HCT116 (cell line): ENCODE measurements around the gene INCA1. TPM values are rescaled to one million over a fixed set of nuclear protein-coding genes. Genes with fewer than 3 reads are reported as not detected.
A peak's percentile ranks its signal among the peaks of the same experiment; 100 is the strongest.

ENCODE experiments used
- ATAC-seq: fragments of 200-7000 bp; cut with Tn5 transposase; 2 replicates; pipeline ENCODE4 v1.9.1; 2020; ENCODE audit warnings: mild to moderate bottlenecking, moderate library complexity
- BruUV-seq: library from RNA; stranded (reverse); fragments of 400-500 nt; replicated peaks from 2 replicates; lab custom pipeline; 2021; lab: Mats Ljungman, UMichigan
- CTCF ChIA-PET: fragments of 300-600 bp; sonication (Branson Sonifier 250); formaldehyde crosslinking; loops from one replicate; lab custom pipeline; 2021; ENCODE audit warnings: antibody characterized with exemption; lab: Charles Lee
- POLR2A ChIA-PET: fragments of 300-600, 350-600 bp; sonication (Branson Sonifier 250); formaldehyde crosslinking; loops from one replicate; lab custom pipeline; 2021; ENCODE audit warnings: antibody characterized with exemption; lab: Charles Lee
- RAD21 ChIA-PET, 2 experiments: fragments of 300-600 bp; sonication (Branson Sonifier 250); formaldehyde crosslinking; loops; one replicate each; lab custom pipeline; 2023; ENCODE audit warnings: low total read pairs in 2 of 2; ENCODE audit not compliant: uncharacterized antibody in 2 of 2, unreplicated experiment in 2 of 2, low non-redundant PET in 1 of 2; lab: Charles Lee
- DNase-seq: peaks from one replicate; pipeline ENCODE4 v3.0.0-alpha.2; 2010; ENCODE audit warnings: low read depth, low spot score
- H2AFZ ChIP-seq: fragments of 200-600 bp; shearing (Covaris generic), sonication (generic); 2 replicates; pipeline ENCODE4 v1.6.1; 2017; ENCODE audit warnings: low read depth, mixed run types, mixed read lengths, antibody characterized with exemption, low read length; ENCODE audit not compliant: poor library complexity, severe bottlenecking
- H3K27ac ChIP-seq: 2 replicates; pipeline ENCODE4 v1.5.1; 2012; ENCODE audit warnings: low read depth, low read length
- H3K27me3 ChIP-seq: fragments of 200-600 bp; sonication (generic); 2 replicates; pipeline ENCODE4 v1.6.1; 2016; ENCODE audit warnings: mixed run types, low read length, mixed read lengths; ENCODE audit not compliant: insufficient read depth
- H3K36me3 ChIP-seq, 2 experiments: fragments of 200-500 bp in 1 of 2; fragments of 200-600 bp in 1 of 2; sonication (Bioruptor generic) in 1 of 2; sonication (generic) in 1 of 2; 2 replicates each; pipeline versions ENCODE4 v1.5.1 to v1.6.1; 2014 to 2016; ENCODE audit warnings: low read length in 2 of 2, inconsistent platforms in 1 of 2, mixed read lengths in 1 of 2, mixed run types in 1 of 2; ENCODE audit not compliant: insufficient read depth in 2 of 2, control insufficient read depth in 1 of 2
- H3K4me1 ChIP-seq, 2 experiments: fragments of 200-600 bp in 1 of 2; sonication (generic) in 1 of 2; 2 replicates each; pipeline versions ENCODE4 v1.5.1 to v1.6.1; 2012 to 2017; ENCODE audit warnings: low read length in 2 of 2, inconsistent platforms in 1 of 2, mild to moderate bottlenecking in 1 of 2, mixed read lengths in 1 of 2, mixed run types in 1 of 2, moderate library complexity in 1 of 2; ENCODE audit not compliant: insufficient read depth in 2 of 2, control insufficient read depth in 1 of 2
- H3K4me2 ChIP-seq: fragments of 200-600 bp; sonication (generic); 2 replicates; pipeline ENCODE4 v1.6.1; 2017; ENCODE audit warnings: mixed run types, low read length, mixed read lengths
- H3K4me3 ChIP-seq, 2 experiments: fragments of 200-600 bp in 1 of 2; sonication (generic) in 1 of 2; replicated peaks in 1 of 2; 2 replicates each; pipeline ENCODE4 v1.5.1; 2011 to 2016; ENCODE audit warnings: low read length in 2 of 2, control low read depth in 1 of 2, low read depth in 1 of 2, mild to moderate bottlenecking in 1 of 2, mixed read lengths in 1 of 2, mixed run types in 1 of 2
- H3K79me2 ChIP-seq: fragments of 200-600 bp; sonication (generic); 2 replicates; pipeline ENCODE4 v1.6.1; 2017; ENCODE audit warnings: mild to moderate bottlenecking, mixed run types, low read length, moderate library complexity, mixed read lengths; ENCODE audit not compliant: insufficient read depth
- H3K9ac ChIP-seq: fragments of 200-600 bp; sonication (generic); 2 replicates; pipeline ENCODE4 v1.6.1; 2016; ENCODE audit warnings: low read length, mixed read lengths
- H3K9me2 ChIP-seq: fragments of 200-600 bp; sonication (generic), shearing (Covaris generic); 2 replicates; pipeline ENCODE4 v1.6.1; 2017; ENCODE audit warnings: mixed run types, mild to moderate bottlenecking, moderate library complexity; ENCODE audit not compliant: insufficient read depth
- H3K9me3 ChIP-seq, 2 experiments: fragments of 200-500 bp in 1 of 2; fragments of 200-600 bp in 1 of 2; sonication (Bioruptor generic) in 1 of 2; sonication (generic) in 1 of 2; 2 replicates each; pipeline ENCODE4 v1.6.1; 2014 to 2017; ENCODE audit warnings: low read length in 2 of 2, mixed read lengths in 2 of 2, inconsistent platforms in 1 of 2, low read depth in 1 of 2, mild to moderate bottlenecking in 1 of 2, mixed run types in 1 of 2, moderate library complexity in 1 of 2; ENCODE audit not compliant: control insufficient read depth in 1 of 2, insufficient read depth in 1 of 2
- H4K20me1 ChIP-seq: fragments of 200-600 bp; sonication (generic), shearing (Covaris generic); 2 replicates; pipeline ENCODE4 v1.6.1; 2017; ENCODE audit warnings: mixed run types, mild to moderate bottlenecking, moderate library complexity; ENCODE audit not compliant: insufficient read depth
- CEBPB ChIP-seq: IDR thresholded peaks from 2 replicates; pipeline ENCODE4 v1.6.1; 2012; ENCODE audit warnings: low read depth
- EGR1 ChIP-seq: IDR thresholded peaks from 2 replicates; pipeline ENCODE4 v1.6.1; 2012; ENCODE audit warnings: low read depth
- ELF1 ChIP-seq: IDR thresholded peaks from 2 replicates; pipeline ENCODE4 v1.6.1; 2012; ENCODE audit warnings: low read depth, borderline replicate concordance
- EZH2 ChIP-seq: fragments of 200-600 bp; sonication (generic); IDR thresholded peaks from 2 replicates; pipeline ENCODE4 v1.6.1; 2017; ENCODE audit warnings: antibody characterized with exemption, mixed run types
- EZH2phosphoT487 ChIP-seq: fragments of 200-600 bp; IDR thresholded peaks from 2 replicates; pipeline ENCODE4 v1.6.1; 2018; ENCODE audit warnings: antibody characterized with exemption, borderline replicate concordance
- FOSL1 ChIP-seq: IDR thresholded peaks from 2 replicates; pipeline ENCODE4 v1.6.1; 2012; ENCODE audit warnings: low read depth
- JUND ChIP-seq: IDR thresholded peaks from 2 replicates; pipeline ENCODE4 v1.6.1; 2012
- POLR2A ChIP-seq: IDR thresholded peaks from 2 replicates; pipeline ENCODE4 v1.7.0; 2011; ENCODE audit warnings: borderline replicate concordance; ENCODE audit not compliant: insufficient read depth, insufficient read length; ENCODE audit errors: extremely low read depth
- POLR2AphosphoS5 ChIP-seq: IDR thresholded peaks from 2 replicates; pipeline ENCODE4 v1.6.1; 2011; ENCODE audit warnings: mild to moderate bottlenecking, low read depth, low read length, moderate library complexity
- RAD21 ChIP-seq: IDR thresholded peaks from 2 replicates; pipeline ENCODE4 v1.6.1; 2012; ENCODE audit warnings: low read depth, mild to moderate bottlenecking
- SIN3A ChIP-seq: IDR thresholded peaks from 2 replicates; pipeline ENCODE4 v1.6.1; 2012; ENCODE audit warnings: low read depth
- SP1 ChIP-seq: IDR thresholded peaks from 2 replicates; pipeline ENCODE4 v1.6.1; 2012; ENCODE audit warnings: low read depth
- TCF7L2 ChIP-seq: IDR thresholded peaks from 2 replicates; pipeline ENCODE4 v1.7.0; 2011; ENCODE audit warnings: borderline replicate concordance, inconsistent platforms; ENCODE audit not compliant: insufficient read depth, insufficient read length; ENCODE audit errors: extremely low read depth
- ZNF274 ChIP-seq: fragments of 200-500 bp; sonication (Bioruptor generic); IDR thresholded peaks from 2 replicates; pipeline ENCODE4 v1.6.1; 2014; ENCODE audit warnings: mild to moderate bottlenecking, low read depth, low read length, inconsistent platforms
- intact Hi-C: fragments of 100-400 bp; cut with micrococcal nuclease; formaldehyde crosslinking; loops from 2 replicates; pipeline ENCODE4 v1.10.0; 2022
- total RNA-seq: library from RNA; stranded (reverse); gene quantifications from one replicate; pipeline ENCODE4 v1.2.1, GENCODE V29; 2021; ENCODE audit not compliant: unreplicated experiment
- TF ChIP-seq, protein P1 (sequence below): IDR thresholded peaks from 2 replicates; pipeline ENCODE4 v1.6.1; 2012; ENCODE audit warnings: low read depth
- TF ChIP-seq, protein P2 (sequence below): IDR thresholded peaks from 2 replicates; pipeline ENCODE4 v1.6.1; 2011; ENCODE audit warnings: mild to moderate bottlenecking, low read length, moderate library complexity; ENCODE audit not compliant: insufficient replicate concordance; ENCODE audit errors: extremely low read depth
- TF ChIP-seq, protein P3 (sequence below): IDR thresholded peaks from 2 replicates; pipeline ENCODE4 v1.6.1; 2012
- TF ChIP-seq, protein P4 (sequence below): IDR thresholded peaks from 2 replicates; pipeline ENCODE4 v1.6.1; 2012
- TF ChIP-seq, protein P5 (sequence below), 3 experiments: fragments of 200-600 bp in 1 of 3; sonication (generic) in 1 of 3; IDR thresholded peaks in 2 of 3; conservative IDR thresholded peaks in 1 of 3; 2 replicates each; pipeline ENCODE4 v1.5.1; 2012 to 2017; ENCODE audit warnings: low read depth in 2 of 3, low read length in 2 of 3, antibody characterized with exemption in 1 of 3, borderline replicate concordance in 1 of 3, control low read depth in 1 of 3, mild to moderate bottlenecking in 1 of 3, mixed read lengths in 1 of 3, mixed run types in 1 of 3, moderate library complexity in 1 of 3; ENCODE audit not compliant: insufficient read depth in 1 of 3

The INCA1 gene
- total RNA-seq, 1 experiment from 2014 or later = 0.74 TPM

DNA sequence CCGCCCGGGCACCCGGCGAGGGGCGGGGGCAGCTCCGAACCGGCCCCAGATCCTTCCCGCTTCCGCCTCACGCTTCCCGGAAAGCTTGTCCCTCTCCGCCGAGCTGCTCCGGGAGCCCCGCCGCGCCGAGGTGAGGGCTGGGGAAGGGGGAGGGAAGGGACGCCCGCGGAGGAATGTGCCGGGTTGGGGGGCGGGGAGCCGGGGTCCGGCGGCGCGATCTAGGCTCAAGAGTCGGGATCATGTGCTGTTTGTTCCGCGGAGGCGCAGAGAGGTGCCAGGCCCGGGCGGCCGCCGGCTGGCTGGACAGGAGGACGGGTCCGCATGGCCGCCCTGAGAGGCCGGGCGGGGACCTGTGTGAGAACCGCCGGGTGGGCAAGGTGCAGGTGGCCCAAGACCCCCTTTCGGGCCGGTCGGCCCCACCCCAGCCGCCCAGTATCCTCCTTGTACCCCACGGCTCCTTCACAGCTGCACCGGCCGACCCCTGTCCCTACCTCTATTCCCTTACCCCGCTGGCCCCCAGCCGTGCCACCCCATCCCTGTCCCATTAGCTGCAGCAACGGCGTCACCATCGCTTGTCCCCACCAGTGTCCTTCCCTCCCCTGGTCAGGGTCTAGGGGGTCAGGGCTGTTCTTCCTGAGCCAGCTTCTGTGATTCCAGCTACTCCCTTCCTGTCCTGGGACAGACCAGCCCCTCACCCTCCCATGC is 857 bp upstream of the INCA1 start:
- no peak overlapping the region for H2AFZ ChIP-seq
- H3K9me2 ChIP-seq = no peaks in the 10 kb centered on the region
- H3K79me2 ChIP-seq = peaks cover 34% of the 10 kb centered on the region
- BruUV-seq = no TSS peak
- H3K9me3 ChIP-seq = no peaks in the 10 kb centered on the region
- H3K4me3 ChIP-seq = peak overlapping the region; percentile 92 to 95
- H4K20me1 ChIP-seq = no peaks in the 10 kb centered on the region
- ChIA-PET CTCF (no interaction called here), RAD21 (interaction anchor here in 1 of 2 experiments (0.6 kb wide), 1 partner anchor 25 kb away, joined by 4 read pairs; no protein-coding TSS in a partner anchor), POLR2A (interaction anchor here (2.4 kb wide), 1 partner anchor 11 kb away, joined by 16 read pairs; the partner anchor contains the start of gene CAMTA2)
- ATAC-seq = peak; percentile 40
- H3K36me3 ChIP-seq = peaks cover 15 to 16% of the 10 kb centered on the region in 2 experiments
- H3K9ac ChIP-seq = peak overlapping the region; percentile 90
- peaks cover 16 to 27% of the 10 kb centered on the region in 2 experiments for H3K4me1 ChIP-seq
- no peak for DNase-seq
- H3K4me2 ChIP-seq = peak overlapping the region; percentile 99
- intact Hi-C loops = no loop called here
- no peaks in the 10 kb centered on the region for H3K27me3 ChIP-seq
- H3K27ac ChIP-seq = peak overlapping the region; percentile 93
- no peak for TF ChIP-seq EZH2phosphoT487
- no peak for TF ChIP-seq CEBPB
- TF ChIP-seq, protein P1, sequence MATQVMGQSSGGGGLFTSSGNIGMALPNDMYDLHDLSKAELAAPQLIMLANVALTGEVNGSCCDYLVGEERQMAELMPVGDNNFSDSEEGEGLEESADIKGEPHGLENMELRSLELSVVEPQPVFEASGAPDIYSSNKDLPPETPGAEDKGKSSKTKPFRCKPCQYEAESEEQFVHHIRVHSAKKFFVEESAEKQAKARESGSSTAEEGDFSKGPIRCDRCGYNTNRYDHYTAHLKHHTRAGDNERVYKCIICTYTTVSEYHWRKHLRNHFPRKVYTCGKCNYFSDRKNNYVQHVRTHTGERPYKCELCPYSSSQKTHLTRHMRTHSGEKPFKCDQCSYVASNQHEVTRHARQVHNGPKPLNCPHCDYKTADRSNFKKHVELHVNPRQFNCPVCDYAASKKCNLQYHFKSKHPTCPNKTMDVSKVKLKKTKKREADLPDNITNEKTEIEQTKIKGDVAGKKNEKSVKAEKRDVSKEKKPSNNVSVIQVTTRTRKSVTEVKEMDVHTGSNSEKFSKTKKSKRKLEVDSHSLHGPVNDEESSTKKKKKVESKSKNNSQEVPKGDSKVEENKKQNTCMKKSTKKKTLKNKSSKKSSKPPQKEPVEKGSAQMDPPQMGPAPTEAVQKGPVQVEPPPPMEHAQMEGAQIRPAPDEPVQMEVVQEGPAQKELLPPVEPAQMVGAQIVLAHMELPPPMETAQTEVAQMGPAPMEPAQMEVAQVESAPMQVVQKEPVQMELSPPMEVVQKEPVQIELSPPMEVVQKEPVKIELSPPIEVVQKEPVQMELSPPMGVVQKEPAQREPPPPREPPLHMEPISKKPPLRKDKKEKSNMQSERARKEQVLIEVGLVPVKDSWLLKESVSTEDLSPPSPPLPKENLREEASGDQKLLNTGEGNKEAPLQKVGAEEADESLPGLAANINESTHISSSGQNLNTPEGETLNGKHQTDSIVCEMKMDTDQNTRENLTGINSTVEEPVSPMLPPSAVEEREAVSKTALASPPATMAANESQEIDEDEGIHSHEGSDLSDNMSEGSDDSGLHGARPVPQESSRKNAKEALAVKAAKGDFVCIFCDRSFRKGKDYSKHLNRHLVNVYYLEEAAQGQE = no peak
- TF ChIP-seq EGR1 = no peak
- TF ChIP-seq TCF7L2 = no peak
- no peak for TF ChIP-seq EZH2
- TF ChIP-seq FOSL1 = no peak
- no peak for TF ChIP-seq SP1
- TF ChIP-seq ZNF274 = no peak
- no peak for TF ChIP-seq RAD21
- TF ChIP-seq POLR2AphosphoS5 = 0 out of 2 replicates have a peak, but pooled peaks have one; percentile 1
- peak; percentile 41; the same call in 1 of the 2 replicates for TF ChIP-seq SIN3A
- no peak for TF ChIP-seq POLR2A
- TF ChIP-seq, protein P2, sequence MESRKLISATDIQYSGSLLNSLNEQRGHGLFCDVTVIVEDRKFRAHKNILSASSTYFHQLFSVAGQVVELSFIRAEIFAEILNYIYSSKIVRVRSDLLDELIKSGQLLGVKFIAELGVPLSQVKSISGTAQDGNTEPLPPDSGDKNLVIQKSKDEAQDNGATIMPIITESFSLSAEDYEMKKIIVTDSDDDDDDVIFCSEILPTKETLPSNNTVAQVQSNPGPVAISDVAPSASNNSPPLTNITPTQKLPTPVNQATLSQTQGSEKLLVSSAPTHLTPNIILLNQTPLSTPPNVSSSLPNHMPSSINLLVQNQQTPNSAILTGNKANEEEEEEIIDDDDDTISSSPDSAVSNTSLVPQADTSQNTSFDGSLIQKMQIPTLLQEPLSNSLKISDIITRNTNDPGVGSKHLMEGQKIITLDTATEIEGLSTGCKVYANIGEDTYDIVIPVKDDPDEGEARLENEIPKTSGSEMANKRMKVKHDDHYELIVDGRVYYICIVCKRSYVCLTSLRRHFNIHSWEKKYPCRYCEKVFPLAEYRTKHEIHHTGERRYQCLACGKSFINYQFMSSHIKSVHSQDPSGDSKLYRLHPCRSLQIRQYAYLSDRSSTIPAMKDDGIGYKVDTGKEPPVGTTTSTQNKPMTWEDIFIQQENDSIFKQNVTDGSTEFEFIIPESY = no peak
- no peak for TF ChIP-seq ELF1
- TF ChIP-seq, protein P3, sequence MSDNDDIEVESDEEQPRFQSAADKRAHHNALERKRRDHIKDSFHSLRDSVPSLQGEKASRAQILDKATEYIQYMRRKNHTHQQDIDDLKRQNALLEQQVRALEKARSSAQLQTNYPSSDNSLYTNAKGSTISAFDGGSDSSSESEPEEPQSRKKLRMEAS = no peak
- no peak for TF ChIP-seq JUND
- TF ChIP-seq, protein P4, sequence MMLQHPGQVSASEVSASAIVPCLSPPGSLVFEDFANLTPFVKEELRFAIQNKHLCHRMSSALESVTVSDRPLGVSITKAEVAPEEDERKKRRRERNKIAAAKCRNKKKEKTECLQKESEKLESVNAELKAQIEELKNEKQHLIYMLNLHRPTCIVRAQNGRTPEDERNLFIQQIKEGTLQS = no peak
- TF ChIP-seq, protein P5, sequence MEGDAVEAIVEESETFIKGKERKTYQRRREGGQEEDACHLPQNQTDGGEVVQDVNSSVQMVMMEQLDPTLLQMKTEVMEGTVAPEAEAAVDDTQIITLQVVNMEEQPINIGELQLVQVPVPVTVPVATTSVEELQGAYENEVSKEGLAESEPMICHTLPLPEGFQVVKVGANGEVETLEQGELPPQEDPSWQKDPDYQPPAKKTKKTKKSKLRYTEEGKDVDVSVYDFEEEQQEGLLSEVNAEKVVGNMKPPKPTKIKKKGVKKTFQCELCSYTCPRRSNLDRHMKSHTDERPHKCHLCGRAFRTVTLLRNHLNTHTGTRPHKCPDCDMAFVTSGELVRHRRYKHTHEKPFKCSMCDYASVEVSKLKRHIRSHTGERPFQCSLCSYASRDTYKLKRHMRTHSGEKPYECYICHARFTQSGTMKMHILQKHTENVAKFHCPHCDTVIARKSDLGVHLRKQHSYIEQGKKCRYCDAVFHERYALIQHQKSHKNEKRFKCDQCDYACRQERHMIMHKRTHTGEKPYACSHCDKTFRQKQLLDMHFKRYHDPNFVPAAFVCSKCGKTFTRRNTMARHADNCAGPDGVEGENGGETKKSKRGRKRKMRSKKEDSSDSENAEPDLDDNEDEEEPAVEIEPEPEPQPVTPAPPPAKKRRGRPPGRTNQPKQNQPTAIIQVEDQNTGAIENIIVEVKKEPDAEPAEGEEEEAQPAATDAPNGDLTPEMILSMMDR (IDR thresholded peaks at IDR 0.05 in 2 of 3, conservative IDR thresholded peaks at IDR 0.05 in 1 of 3; ENCODE audit: borderline replicate concordance in 1 of 3, insufficient read depth in 1 of 3, low read depth in 2 of 3, low read length in 2 of 3) = no peak
